Stimulated activated CD8-positive, alpha-beta memory T cell treated with anti-CD3 and anti-CD28 coated beads, Interleukin-4, amount 100 ng/mL, for 1 hour (primary cell): ENCODE data around the gene PLEKHS1.

Source experiments
- DNase-seq, 2 donors: peaks; one replicate each; pipeline ENCODE4 v3.0.0-alpha.2; 2020; ENCODE audit warnings: low read depth in 2 of 2, low spot score in 1 of 2

The PLEKHS1 gene

GRCh38 chr10:113751181-113751732 is at the start of gene PLEKHS1:
Gene PLEKHS1 (plus strand): TSS chr10:113751682. CDS start chr10:113755278, 3,596 bp downstream.
- DNase-seq, result no peak

- no peak for DNase-seq
Observed at GRCh38 chr10:113704637-113705343, 46.7 kb upstream of the PLEKHS1 start.

GRCh38 chr10:113705344-113705652 is 46.2 kb upstream of the PLEKHS1 start:
- DNase-seq, result no peak

DNA sequence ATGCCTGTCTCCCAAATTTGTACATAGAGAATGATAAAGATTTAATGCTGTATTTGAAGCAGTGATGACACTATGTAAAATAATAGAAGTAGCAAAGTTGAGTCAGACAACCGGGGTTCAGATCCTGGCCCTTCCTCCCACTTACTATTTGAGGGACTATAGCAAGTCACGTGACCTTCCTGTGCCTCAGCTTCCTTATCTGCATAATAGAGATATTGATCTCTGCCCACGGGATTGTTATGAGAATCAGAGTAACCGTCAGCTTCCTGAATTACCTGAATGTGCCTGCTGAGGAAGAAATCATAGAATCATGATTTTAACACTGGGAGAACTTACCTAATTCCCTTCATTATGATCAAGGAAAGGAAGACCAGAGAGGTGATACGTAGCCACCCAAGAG is 44.9 kb upstream of the PLEKHS1 start:
- DNase-seq, result no peak

DNA sequence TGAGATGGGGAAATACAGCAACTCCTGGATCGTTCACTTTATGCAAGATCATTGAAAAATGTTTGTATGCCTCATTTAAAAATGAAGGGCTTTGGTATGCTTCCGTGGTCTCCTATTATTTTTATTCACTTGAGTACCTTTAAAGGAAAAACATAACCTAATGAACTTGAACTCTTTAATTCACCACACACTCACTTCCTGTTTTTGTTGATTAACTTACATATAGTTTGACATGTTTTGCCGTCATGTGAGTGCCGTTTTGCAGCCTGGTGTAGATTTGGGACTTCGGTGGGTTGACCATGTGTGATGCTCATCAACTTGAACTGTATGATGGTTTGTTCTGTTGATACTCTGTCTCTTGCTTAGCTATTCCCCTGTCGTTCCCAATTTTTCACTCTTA is 42.8 kb upstream of the PLEKHS1 start:
- DNase-seq, result no peak

DNA sequence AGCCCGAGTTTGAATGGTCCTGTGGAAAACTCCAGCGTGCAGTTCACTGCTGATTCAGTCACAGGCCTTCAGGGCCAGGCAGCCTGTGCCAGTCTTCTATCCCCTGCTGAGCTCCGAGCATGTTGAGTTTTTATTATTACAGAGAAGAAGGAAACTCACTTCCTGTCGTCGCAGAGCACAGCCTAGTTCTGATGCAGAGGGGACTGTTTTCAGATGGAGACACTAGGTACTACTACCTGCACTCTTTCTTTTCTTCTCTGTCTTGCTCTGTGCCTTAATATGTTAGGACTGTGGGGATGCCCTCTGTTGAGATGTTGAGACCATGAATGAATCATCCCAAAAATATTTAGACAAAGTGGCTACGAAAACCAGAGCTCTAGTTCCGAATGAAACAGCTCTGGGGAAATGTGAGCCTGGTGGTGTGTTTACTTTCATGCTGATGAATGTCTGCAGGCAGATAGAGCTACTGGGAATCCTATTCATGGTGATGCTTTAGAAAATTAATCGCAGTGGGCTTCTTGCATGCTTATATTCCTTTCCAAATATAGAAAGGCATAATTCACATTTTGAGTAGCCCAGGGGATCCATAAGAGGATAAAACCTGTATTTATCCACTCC is 42.2 kb upstream of the PLEKHS1 start:
- DNase-seq, result no peak

DNA sequence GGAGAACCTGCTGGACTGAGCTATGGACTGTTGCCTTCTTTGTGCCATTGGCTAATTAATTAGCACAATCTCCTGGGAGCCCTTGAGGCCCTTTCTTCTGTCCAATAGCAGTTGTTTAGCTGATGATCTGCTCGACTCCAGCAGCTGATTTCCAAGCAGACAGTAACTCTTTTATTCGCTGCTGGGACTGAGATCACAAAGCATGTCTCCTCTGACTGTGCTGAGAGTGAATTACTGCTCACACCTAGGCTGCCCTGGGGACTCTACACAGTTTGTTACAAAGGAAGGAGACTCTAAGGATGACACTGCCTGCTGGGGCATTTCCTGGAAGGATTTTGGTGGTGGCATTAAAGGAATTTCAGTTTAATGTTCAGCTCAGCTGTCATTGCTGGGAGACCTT is 40.3 kb upstream of the PLEKHS1 start:
- DNase-seq, result no peak

GRCh38 chr10:113712024-113712423 is 39.5 kb upstream of the PLEKHS1 start:
- no peak for DNase-seq

DNA sequence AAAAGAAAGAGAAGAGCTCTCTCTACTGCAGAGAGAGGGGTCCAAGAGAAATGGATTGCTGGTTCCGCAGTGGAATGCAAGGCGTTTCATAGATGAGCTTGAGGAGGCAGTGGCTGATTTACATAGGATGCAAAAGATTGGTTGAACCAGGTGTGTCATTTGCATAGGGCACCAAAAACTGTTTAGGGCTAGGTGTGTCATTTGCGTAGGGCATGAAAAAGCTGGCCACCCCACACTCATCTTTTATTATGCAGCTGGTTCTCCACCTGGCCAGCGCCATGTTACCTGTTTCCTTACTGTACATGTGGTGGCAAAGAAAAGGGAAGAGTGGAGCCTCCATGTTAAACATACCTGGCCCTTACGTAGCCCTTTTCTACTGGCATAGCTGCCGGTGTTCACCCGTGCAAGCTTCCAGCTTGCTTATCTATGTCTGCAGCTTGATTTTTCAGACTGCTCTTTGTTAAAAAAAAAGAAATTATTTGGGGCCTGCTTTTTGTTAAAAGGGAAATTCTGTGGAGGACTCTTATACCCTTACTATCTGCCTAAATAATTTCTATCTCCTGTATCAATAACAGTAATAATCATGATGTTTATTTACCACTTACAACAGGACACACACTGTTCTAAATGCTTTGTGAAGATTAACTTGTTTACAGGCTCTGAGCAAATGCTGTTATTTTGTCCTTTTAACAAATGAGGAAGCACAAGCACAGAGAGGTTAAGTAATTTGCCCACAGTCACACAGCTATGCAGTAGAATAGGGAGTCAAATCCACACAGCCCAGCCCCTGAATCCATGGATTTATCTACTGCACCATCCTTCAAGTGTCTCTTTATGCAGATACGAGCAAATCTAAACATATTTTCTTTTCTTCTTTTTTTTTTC is 38.5 kb upstream of the PLEKHS1 start:
- no peak for DNase-seq

- no peak for DNase-seq
Observed at GRCh38 chr10:113713640-113713982, 37.9 kb upstream of the PLEKHS1 start.

DNA sequence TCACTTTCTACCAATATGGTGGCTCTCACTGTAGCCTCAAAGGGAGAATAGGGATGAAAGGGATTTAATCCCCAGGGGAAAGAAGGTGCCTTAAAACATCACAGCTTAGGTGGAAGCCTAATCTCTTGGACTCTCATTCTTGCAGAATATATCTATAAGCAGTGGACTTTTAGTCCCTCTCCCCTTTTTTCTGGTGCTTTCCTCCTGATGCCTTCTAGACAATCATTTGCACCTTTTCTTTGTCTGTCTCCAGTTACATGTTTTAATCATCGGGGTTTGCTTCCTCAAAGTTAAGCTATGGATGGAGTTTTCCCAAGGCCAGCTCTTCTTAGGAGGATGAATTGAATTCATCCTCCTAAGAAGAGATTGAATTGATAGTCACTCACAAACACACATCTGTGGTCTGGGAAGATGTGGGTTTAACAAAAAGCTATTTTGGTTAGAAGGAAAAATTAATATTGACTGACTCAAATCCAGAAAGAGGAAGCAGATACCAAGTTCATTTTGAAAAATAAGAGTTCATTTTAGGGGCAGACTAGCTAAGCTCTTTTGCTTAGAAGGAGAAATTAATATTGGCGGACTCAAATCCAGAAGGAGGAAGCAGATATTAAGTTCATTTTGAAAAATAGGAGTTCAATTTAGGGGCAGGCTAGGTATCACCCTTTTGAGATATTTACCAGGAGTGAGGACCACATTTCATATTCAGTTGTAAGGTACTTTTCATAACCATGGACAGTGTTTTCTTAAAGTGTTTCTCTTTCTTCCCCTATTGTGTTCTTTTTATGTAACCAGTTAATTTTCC is 35.2 kb upstream of the PLEKHS1 start:
- no peak for DNase-seq

GRCh38 chr10:113718969-113719822 is 32.3 kb upstream of the PLEKHS1 start:
- DNase-seq, result no peak

GRCh38 chr10:113720386-113720785 is 31.1 kb upstream of the PLEKHS1 start:
- no peak for DNase-seq

DNA sequence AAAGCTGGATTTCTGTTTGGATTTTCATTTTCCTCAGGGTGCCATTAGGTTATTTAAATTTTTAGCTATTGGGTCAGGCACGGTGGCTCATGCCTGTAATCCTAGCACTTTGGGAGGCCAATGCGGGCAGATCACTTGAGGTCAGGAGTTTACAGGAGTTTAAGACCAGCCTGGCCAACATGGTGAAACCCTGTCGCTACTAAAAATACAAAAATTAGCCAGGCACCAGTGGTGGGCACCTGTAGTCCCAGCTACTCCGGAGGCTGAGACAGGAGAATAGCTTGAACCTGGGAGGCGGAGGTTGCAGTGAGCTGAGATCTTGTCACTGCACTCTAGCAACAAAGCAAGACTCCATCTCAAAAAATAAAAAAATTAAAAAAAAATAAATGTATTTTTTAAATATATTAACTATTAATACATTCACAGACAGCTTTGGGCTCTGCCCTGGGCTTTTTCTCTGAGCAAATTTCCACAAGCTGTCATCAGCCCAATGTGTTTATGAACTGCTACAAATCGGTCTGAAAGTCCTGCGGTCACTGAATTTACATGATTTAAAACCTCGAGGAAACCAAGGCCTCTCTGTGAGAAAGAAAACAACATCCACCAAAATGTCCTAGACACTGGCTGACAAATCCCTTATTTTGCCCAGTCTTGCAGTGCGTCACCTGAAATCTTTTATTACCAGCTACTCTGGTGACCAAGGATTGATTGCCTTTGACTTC is 19.2 kb upstream of the PLEKHS1 start:
- DNase-seq, result no peak

DNA sequence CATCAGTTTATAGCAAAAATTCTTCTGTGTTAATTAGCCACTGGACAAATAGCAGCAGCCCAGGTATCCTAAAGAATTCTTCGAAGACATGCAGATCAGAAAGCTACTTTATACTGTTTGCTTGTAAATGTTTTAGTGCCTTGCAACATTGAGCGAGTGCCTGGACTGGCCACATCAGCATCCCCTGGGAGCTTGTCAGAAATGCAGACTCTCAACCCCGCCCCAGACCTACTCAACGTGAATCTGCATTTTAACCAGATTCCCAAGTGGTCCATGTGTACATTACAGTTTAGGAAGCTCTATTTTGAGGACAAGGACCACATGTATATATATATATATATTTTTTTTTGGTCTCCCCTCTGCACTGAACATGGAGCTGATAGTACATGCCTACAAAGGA is 18.5 kb upstream of the PLEKHS1 start:
- no peak for DNase-seq

- no peak for DNase-seq
Observed at GRCh38 chr10:113733635-113734034, 17.8 kb upstream of the PLEKHS1 start.

GRCh38 chr10:113735913-113736312 is 15.6 kb upstream of the PLEKHS1 start:
- DNase-seq, result no peak

GRCh38 chr10:113736576-113736975 is 14.9 kb upstream of the PLEKHS1 start:
- DNase-seq, result no peak

DNA sequence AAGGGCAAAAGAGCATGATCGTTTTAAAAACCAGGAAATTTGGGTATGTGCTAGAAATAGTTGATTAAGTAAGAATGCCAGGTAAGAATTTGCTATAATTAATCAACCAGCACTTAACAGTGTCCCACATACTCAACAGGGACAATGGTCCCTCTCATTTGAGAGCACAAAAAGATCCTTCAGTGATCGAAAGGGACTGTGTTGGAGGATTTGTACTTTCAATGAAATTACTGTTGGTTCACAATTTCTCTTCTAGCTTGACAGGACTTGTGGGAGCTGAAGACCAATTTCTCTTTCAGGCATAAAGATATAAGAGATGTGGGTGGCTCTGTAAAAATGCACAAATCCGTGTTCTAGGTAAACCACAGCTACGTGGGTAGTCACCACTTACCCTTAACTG is 12.5 kb upstream of the PLEKHS1 start:
- DNase-seq, result no peak

- DNase-seq, result no peak
Observed at GRCh38 chr10:113739577-113739976, 11.9 kb upstream of the PLEKHS1 start.
